ENCODE results near the gene CRYL1. TPM values are rescaled to one million over a fixed set of nuclear protein-coding genes. Genes with fewer than 3 reads are reported as not detected.

Gene CRYL1
- polyA plus RNA-seq, 1 of the 3 experiments (the other 2 are of a cell fraction), result 34.8 TPM

- Histone ChIP-seq H3K79me2 (ENCODE audit: insufficient read depth) (no peaks in the 10 kb centered on the region), H3K9me3 (no peaks in the 10 kb centered on the region), H3K9ac (no peak overlapping the region), H3K27ac (ENCODE audit: low read depth in 2 of 2, low read length in 1 of 2) (no peak overlapping the region), H2AFZ (ENCODE audit: low read depth) (no peak overlapping the region), H3F3A (replicated peaks; ENCODE audit: insufficient read depth) (no peaks in the 10 kb centered on the region), H3K4me3 (ENCODE audit: low read depth in 2 of 2, low read length in 1 of 2) (no peak overlapping the region), H4K20me1 (ENCODE audit: insufficient read depth) (no peaks in the 10 kb centered on the region), H3K4me2 (no peak overlapping the region), H3K9me2 (no peaks in the 10 kb centered on the region), H3K27me3 (ENCODE audit: insufficient read depth) (peaks cover 17% of the 10 kb centered on the region; the same call in 1 of the 2 replicates), H3K36me3 (replicated peaks in 1 of 2; ENCODE audit: control insufficient read depth in 1 of 2, insufficient read depth in 2 of 2, low read length in 1 of 2) (no peaks in the 10 kb centered on the region), H3K4me1 (ENCODE audit: control insufficient read depth in 1 of 2, insufficient read depth in 2 of 2, low read depth in 1 of 2, low read length in 1 of 2) (no peaks in the 10 kb centered on the region)
- CTCF ChIA-PET, result interaction anchor here (0.7 kb wide), 1 partner anchor 14 kb away, joined by 3 read pairs; no protein-coding TSS in a partner anchor
- POLR2A ChIA-PET, result no interaction called here
- TF ChIP-seq TCF12 (IDR thresholded peaks at IDR 0.05), result no peak
- no peak for TF ChIP-seq REST (IDR thresholded peaks at IDR 0.05; ENCODE audit: low read depth, low read length)
- TF ChIP-seq POLR2AphosphoS5 (IDR thresholded peaks at IDR 0.05; ENCODE audit: low read depth, low read length), result no peak
- TF ChIP-seq RFX5 (IDR thresholded peaks at IDR 0.05; ENCODE audit: low read length), result no peak
- TF ChIP-seq RCOR1 (IDR thresholded peaks at IDR 0.05; ENCODE audit: low read length), result no peak
- no peak for TF ChIP-seq TEAD4 (IDR thresholded peaks at IDR 0.05; ENCODE audit: borderline replicate concordance, insufficient read depth)
- TF ChIP-seq GABPA (IDR thresholded peaks at IDR 0.05; ENCODE audit: low read depth), result no peak
- no peak for TF ChIP-seq JUND (IDR thresholded peaks at IDR 0.05)
- 23% methylated on average over 6 of the region's 6 CpGs for WGBS (ENCODE audit: low lambda C conversion rate)
- no peak for DNase-seq
Observed at GRCh38 chr13:20375871-20376270, 149.8 kb downstream of the CRYL1 start.

GRCh38 chr13:20373861-20374260, 151.8 kb downstream of the CRYL1 start:
- Histone ChIP-seq H3K27me3 (ENCODE audit: insufficient read depth) (peaks cover 25% of the 10 kb centered on the region), H3K4me2 (no peak overlapping the region), H3K9ac (no peak overlapping the region), H3K27ac (ENCODE audit: low read depth in 2 of 2, low read length in 1 of 2) (no peak overlapping the region), H4K20me1 (ENCODE audit: insufficient read depth) (no peaks in the 10 kb centered on the region), H3K4me1 (ENCODE audit: control insufficient read depth in 1 of 2, insufficient read depth in 2 of 2, low read depth in 1 of 2, low read length in 1 of 2) (no peaks in the 10 kb centered on the region), H3K36me3 (replicated peaks in 1 of 2; ENCODE audit: control insufficient read depth in 1 of 2, insufficient read depth in 2 of 2, low read length in 1 of 2) (no peaks in the 10 kb centered on the region), H3K9me3 (no peaks in the 10 kb centered on the region), H3K79me2 (ENCODE audit: insufficient read depth) (no peaks in the 10 kb centered on the region), H3K4me3 (ENCODE audit: low read depth in 2 of 2, low read length in 1 of 2) (no peak overlapping the region), H3K9me2 (no peaks in the 10 kb centered on the region), H3F3A (replicated peaks; ENCODE audit: insufficient read depth) (no peaks in the 10 kb centered on the region), H2AFZ (ENCODE audit: low read depth) (no peak overlapping the region)
- ChIA-PET CTCF (interaction anchor here (0.7 kb wide), 1 partner anchor 38 kb away, joined by 3 read pairs; no protein-coding TSS in a partner anchor), POLR2A (no interaction called here)
- no peak for DNase-seq
- TF ChIP-seq POLR2AphosphoS5 (IDR thresholded peaks at IDR 0.05; ENCODE audit: low read depth, low read length) (no peak), TAF1 (IDR thresholded peaks at IDR 0.05; ENCODE audit: borderline replicate concordance, low read depth, low read length) (no peak), TCF12 (IDR thresholded peaks at IDR 0.05) (no peak), NFIC (IDR thresholded peaks at IDR 0.05; ENCODE audit: borderline replicate concordance) (no peak), SMC3 (IDR thresholded peaks at IDR 0.05; ENCODE audit: low read depth, low read length) (no peak), ZBTB33 (IDR thresholded peaks at IDR 0.05; ENCODE audit: borderline replicate concordance, low read depth) (no peak)

Measured in SK-N-SH (cell line).